Body of pancreas (tissue), 4 donors: Measurements from ENCODE around the gene MC2R. TPM values are rescaled to one million over a fixed set of nuclear protein-coding genes. Genes with fewer than 3 reads are reported as not detected.

Source experiments
- ATAC-seq: fragments of 150-250 bp; one replicate; pipeline ENCODE4 v1.9.1; 2016
- DNase-seq, 4 donors: peaks; one replicate each; pipeline ENCODE4 v3.0.0-alpha.2; 2019
- H3K27ac ChIP-seq, 4 donors: fragments of 200-600 bp; sonication (generic); 1 replicate in 3 of 4; 2 replicates in 1 of 4; pipeline versions ENCODE4 v1.5.1 to v1.6.1; 2016 to 2019; ENCODE audit warnings: mild to moderate bottlenecking in 1 of 4, mixed read lengths in 1 of 4, moderate library complexity in 1 of 4
- H3K27me3 ChIP-seq, 2 donors: fragments of 200-600 bp; sonication (generic); one replicate each; pipeline ENCODE4 v1.6.0; 2016; ENCODE audit warnings: mild to moderate bottlenecking in 1 of 2
- H3K36me3 ChIP-seq, 2 donors: fragments of 200-600 bp; sonication (generic); replicated peaks in 1 of 2; 2 replicates each; pipeline ENCODE4 v1.5.1; 2016; ENCODE audit warnings: low read depth in 2 of 2; ENCODE audit not compliant: insufficient read depth in 1 of 2
- H3K4me1 ChIP-seq: fragments of 200-600 bp; sonication (generic); one replicate; pipeline ENCODE4 v1.6.0; 2016
- H3K4me3 ChIP-seq, 2 donors: fragments of 200-600 bp; sonication (generic); 1 replicate in 1 of 2; 2 replicates in 1 of 2; pipeline ENCODE4 v1.5.1; 2016 to 2019
- H3K9me3 ChIP-seq, 3 donors: fragments of 200-600 bp; sonication (generic); 1 replicate in 2 of 3; 2 replicates in 1 of 3; pipeline ENCODE4 v1.5.1; 2016
- CTCF ChIP-seq, 7 experiments: fragments of 450-650 bp in 4 of 7; fragments of 200-600 bp in 3 of 7; sonication (generic) in 3 of 7; IDR thresholded peaks; one replicate each; pipeline ENCODE4 v1.5.1; 2016 to 2019; ENCODE audit warnings: antibody characterized with exemption in 7 of 7
- POLR2A ChIP-seq, 3 donors: fragments of 450-650 bp; IDR thresholded peaks; one replicate each; pipeline ENCODE4 v1.6.1; 2016; ENCODE audit warnings: antibody characterized with exemption in 3 of 3, mild to moderate bottlenecking in 2 of 3
- WGBS, 2 donors: methylation state at CpG; one replicate each; pipeline ENCODE4 v1.1.5; 2017; 5-methylcytosine and 5-hydroxymethylcytosine counted together
- intact Hi-C: fragments of 100-400 bp; cut with DNase I; formaldehyde crosslinking; loops from one replicate; pipeline ENCODE4 v1.15.1; 2023
- total RNA-seq, 2 donors: library from RNA; depleted of rRNA; stranded (reverse); fragments of >200 nt; gene quantifications; one replicate each; pipeline ENCODE4 v1.1.0, GENCODE V29; 2016

MC2R gene
- total RNA-seq, 2 donors from 2014 or later = not detected

GRCh38 chr18:13836559-13836958, 78.8 kb downstream of the MC2R start:
- H3K27ac ChIP-seq = no peak overlapping the region
- H3K4me1 ChIP-seq = no peaks in the 10 kb centered on the region
- ATAC-seq (no peak), DNase-seq (no peak)
- H3K36me3 ChIP-seq = no peaks in the 10 kb centered on the region
- H3K9me3 ChIP-seq = no peaks in the 10 kb centered on the region
- intact Hi-C loops = no loop called here
- 88 to 92% methylated on average over 22 of the region's 22 CpGs for WGBS, 2 donors
- H3K27me3 ChIP-seq = no peaks in the 10 kb centered on the region
- TF ChIP-seq CTCF (IDR thresholded peaks at IDR 0.05) (no peak), POLR2A (IDR thresholded peaks at IDR 0.05) (no peak)
- H3K4me3 ChIP-seq = no peak overlapping the region

DNA sequence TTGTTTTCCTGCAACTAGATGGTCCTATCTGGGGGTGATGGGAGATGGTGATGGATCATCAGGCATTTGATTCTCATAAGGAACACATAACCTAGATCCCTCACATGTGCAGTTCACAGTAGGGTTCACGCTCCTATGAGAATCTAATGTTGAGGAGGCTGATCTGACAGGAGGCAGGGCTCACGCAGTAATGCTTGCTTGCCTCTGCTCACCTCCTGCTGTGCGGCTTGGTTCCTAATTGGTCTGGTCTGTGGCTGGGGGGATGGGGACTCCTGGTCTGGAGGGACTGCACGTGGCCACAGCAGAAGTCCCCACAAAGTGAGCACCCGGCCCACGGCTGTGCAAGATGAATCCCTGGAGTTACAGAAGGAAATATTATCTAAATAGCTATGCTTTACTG, 80.1 kb downstream of the MC2R start:
- no peak overlapping the region for H3K4me3 ChIP-seq
- intact Hi-C loops = no loop called here
- no peaks in the 10 kb centered on the region for H3K9me3 ChIP-seq
- H3K4me1 ChIP-seq = no peaks in the 10 kb centered on the region
- H3K27me3 ChIP-seq = no peaks in the 10 kb centered on the region
- TF ChIP-seq CTCF (IDR thresholded peaks at IDR 0.05) (no peak), POLR2A (IDR thresholded peaks at IDR 0.05) (no peak)
- no peak overlapping the region for H3K27ac ChIP-seq
- no peaks in the 10 kb centered on the region for H3K36me3 ChIP-seq
- no peak for DNase-seq
- ATAC-seq = no peak
- WGBS, 2 donors = 56 to 69% methylated on average over 6 of the region's 6 CpGs

DNA sequence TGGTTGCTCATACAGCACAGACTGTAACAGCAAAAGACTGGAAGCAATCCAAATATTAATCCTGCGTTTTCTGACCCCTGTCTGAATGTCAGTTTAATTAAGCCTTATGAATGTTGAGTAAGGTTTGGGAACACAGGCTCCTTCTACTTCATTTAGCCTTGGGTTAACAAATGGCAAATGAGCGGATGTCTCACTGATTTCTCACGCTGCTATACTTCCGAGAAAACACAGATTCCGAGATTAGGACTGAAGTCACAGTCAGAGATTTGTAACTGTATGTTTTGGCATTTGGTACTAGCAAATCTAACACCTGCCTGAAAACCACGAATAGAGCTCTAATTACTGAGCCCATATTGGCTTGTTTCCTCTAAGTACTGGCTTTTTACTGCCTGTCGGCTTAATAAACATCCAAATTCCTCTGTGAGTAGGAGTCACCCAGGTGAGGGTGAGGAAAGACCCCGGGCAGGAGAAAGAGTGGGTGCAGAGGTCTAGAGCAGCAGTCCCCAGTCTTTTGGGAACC, 80.8 kb downstream of the MC2R start:
- H3K27me3 ChIP-seq = no peaks in the 10 kb centered on the region
- no peak overlapping the region for H3K27ac ChIP-seq
- WGBS, 2 donors = 16 to 27% methylated on average over 8 of the region's 8 CpGs
- no peaks in the 10 kb centered on the region for H3K4me1 ChIP-seq
- no peak overlapping the region for H3K4me3 ChIP-seq
- no peak for DNase-seq
- no peak for ATAC-seq
- no peaks in the 10 kb centered on the region for H3K9me3 ChIP-seq
- no peaks in the 10 kb centered on the region for H3K36me3 ChIP-seq
- no peak for TF ChIP-seq POLR2A (IDR thresholded peaks at IDR 0.05)
- no peak for TF ChIP-seq CTCF (IDR thresholded peaks at IDR 0.05)
- intact Hi-C loops = no loop called here

Other genes with a start within 250 kb of the MC2R start
- gene FAM210A, start 189.0 kb downstream of the MC2R start, total RNA-seq = 1 to 10 TPM; 5.4 to 6.6 TPM
- gene RNMT, start 188.9 kb downstream of the MC2R start, total RNA-seq = 10 to 100 TPM; 10.9 to 15.3 TPM
- gene MC5R, start 91.4 kb downstream of the MC2R start, total RNA-seq = not detected
- gene ZNF519, start 216.9 kb upstream of the MC2R start, total RNA-seq = 10 to 100 TPM in 1 of 2 donors, 1 to 10 TPM in 1; 3.9 to 14.5 TPM